ENCODE results near the gene ZCCHC24. TPM values are rescaled to one million over a fixed set of nuclear protein-coding genes. Genes with fewer than 3 reads are reported as not detected.

ZCCHC24 gene
- total and polyA plus RNA-seq, 2 experiments from 2014 or later: 58.0 to 65.4 TPM

GRCh38 chr10:79434223-79434687 lies 11.2 kb downstream of the ZCCHC24 start:
- peaks cover 8% of the 10 kb centered on the region for H3K36me3 ChIP-seq
- H3K4me1 ChIP-seq (ENCODE audit: low read depth): peaks cover 71% of the 10 kb centered on the region
- peak overlapping the region; percentile 96 for H3K27ac ChIP-seq
- DNase-seq (ENCODE audit: low read depth in 1 of 2, low spot score in 1 of 2): peak in 1 of 2 donors; percentile 34
- no peaks in the 10 kb centered on the region for H3K9me3 ChIP-seq (ENCODE audit: low read depth)
- H3K27me3 ChIP-seq: no peaks in the 10 kb centered on the region
- TF ChIP-seq CTCF (IDR thresholded peaks at IDR 0.05; ENCODE audit: low read depth, low read length): no peak
- H3K4me3 ChIP-seq: no peak overlapping the region

- DNase-seq (ENCODE audit: low read depth in 1 of 2, low spot score in 1 of 2): peak in 1 of 2 donors; percentile 90
- H3K4me3 ChIP-seq: no peak overlapping the region
- H3K27ac ChIP-seq: peak overlapping the region; percentile 96
- no peaks in the 10 kb centered on the region for H3K27me3 ChIP-seq
- H3K4me1 ChIP-seq (ENCODE audit: low read depth): peaks cover 65% of the 10 kb centered on the region
- no peaks in the 10 kb centered on the region for H3K9me3 ChIP-seq (ENCODE audit: low read depth)
- H3K36me3 ChIP-seq: peaks cover 12% of the 10 kb centered on the region
- no peak for TF ChIP-seq CTCF (IDR thresholded peaks at IDR 0.05; ENCODE audit: low read depth, low read length)
Observed at GRCh38 chr10:79433324-79434222, 11.9 kb downstream of the ZCCHC24 start.

DNA sequence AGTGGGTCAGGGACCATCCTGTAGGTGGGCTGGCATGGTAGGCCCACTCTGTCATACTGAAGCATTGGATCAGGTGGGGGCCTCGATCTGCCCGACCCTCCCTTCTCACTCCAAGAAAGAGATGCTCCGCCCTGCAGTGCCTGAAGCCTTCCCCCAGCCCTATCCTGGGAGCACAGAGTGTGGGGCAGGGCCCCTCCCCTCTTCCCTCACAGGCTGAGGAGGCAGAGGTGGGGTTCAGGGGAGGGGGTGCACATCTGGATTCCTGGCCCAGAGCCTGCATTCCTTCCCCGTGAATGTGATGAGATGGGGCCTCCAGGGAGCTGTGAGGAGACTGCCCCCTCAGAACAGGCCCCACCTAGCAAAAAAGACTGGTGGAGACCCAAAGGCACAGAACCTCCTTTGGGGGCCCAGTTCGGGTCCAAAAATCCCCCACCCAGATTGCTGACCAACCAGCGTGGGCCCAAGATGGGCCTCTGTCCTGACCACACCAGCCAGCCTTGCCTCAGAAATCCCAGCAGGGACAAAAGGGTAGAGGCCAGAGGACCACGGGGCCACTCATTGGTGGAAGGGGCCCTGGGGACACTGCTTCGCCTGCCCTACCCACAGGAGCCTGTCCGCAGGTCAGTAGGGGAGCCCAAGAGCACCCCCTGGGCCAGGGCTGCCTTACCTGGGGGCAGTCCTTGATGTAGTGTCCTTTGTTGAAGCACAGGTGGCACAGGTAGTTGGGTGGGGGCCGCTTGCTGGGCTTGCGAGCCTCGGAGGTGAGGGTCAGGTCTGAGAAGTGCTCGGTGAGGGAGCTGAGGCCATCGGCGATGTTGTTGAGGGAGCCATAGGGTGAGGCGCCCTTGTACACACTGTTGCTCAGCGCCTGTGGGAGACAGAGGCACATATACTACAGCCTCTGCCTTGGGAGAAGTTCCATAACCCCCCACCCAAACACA lies 13.3 kb downstream of the ZCCHC24 start:
- TF ChIP-seq CTCF (IDR thresholded peaks at IDR 0.05; ENCODE audit: low read depth, low read length): no peak
- peak in 1 of 2 donors; percentile 61 for DNase-seq (ENCODE audit: low read depth in 1 of 2, low spot score in 1 of 2)
- no peak overlapping the region for H3K4me3 ChIP-seq
- H3K9me3 ChIP-seq (ENCODE audit: low read depth): no peaks in the 10 kb centered on the region
- H3K4me1 ChIP-seq (ENCODE audit: low read depth): peaks cover 60% of the 10 kb centered on the region
- H3K36me3 ChIP-seq: peaks cover 14% of the 10 kb centered on the region
- H3K27me3 ChIP-seq: no peaks in the 10 kb centered on the region
- peak overlapping the region; percentile 96 for H3K27ac ChIP-seq

DNA sequence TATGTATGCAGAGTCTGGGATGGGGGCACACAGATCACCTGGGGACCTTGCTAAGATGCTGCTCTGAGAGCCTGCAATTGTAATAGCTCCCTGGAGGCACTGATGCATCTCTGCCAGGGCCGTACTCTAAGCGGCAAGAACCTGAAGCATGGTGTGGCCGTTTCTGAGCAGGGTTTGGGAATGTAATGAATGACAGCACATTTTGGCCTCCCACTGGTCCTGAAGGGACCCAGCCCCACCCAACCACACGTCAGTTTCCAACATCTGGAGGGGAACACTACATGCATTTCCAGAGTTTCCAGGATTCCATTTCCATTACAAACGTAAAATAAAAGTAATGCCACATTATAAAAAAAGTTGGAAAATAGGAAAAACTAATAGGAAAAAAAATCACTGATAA lies 14.0 kb downstream of the ZCCHC24 start:
- no peak overlapping the region for H3K27ac ChIP-seq
- no peak for DNase-seq (ENCODE audit: low read depth in 1 of 2, low spot score in 1 of 2)
- peaks cover 14% of the 10 kb centered on the region for H3K36me3 ChIP-seq
- TF ChIP-seq CTCF (IDR thresholded peaks at IDR 0.05; ENCODE audit: low read depth, low read length): no peak
- H3K4me1 ChIP-seq (ENCODE audit: low read depth): peaks cover 56% of the 10 kb centered on the region
- H3K9me3 ChIP-seq (ENCODE audit: low read depth): no peaks in the 10 kb centered on the region
- H3K27me3 ChIP-seq: no peaks in the 10 kb centered on the region
- no peak overlapping the region for H3K4me3 ChIP-seq

DNA sequence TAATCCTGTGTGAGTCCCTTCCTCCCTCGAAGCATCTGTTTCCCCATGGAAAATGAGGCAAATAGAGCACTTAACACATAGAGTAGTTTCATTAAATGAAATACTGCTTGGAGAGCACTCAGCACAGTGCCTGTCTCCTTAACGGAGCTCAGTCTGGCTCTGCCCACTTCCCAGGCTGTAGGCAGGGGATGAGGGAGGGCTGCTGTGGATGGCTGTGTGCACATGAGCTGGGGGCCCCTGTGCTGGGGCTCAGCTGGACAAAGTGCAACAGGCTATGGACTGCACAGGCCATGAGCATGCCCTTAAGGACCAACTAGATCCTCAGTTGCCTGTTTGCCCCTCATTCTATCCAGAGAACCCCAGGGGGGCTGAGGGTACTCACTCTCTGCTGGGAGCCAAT lies 14.5 kb downstream of the ZCCHC24 start:
- H3K4me3 ChIP-seq: no peak overlapping the region
- H3K36me3 ChIP-seq: peaks cover 14% of the 10 kb centered on the region
- H3K27ac ChIP-seq: no peak overlapping the region
- H3K27me3 ChIP-seq: no peaks in the 10 kb centered on the region
- TF ChIP-seq CTCF (IDR thresholded peaks at IDR 0.05; ENCODE audit: low read depth, low read length): no peak
- H3K9me3 ChIP-seq (ENCODE audit: low read depth): no peaks in the 10 kb centered on the region
- DNase-seq (ENCODE audit: low read depth in 1 of 2, low spot score in 1 of 2): no peak
- peaks cover 52% of the 10 kb centered on the region for H3K4me1 ChIP-seq (ENCODE audit: low read depth)

Data from cardiac muscle cell (in vitro differentiated cells and primary cell).